Measurements from ENCODE around the gene SIK2. TPM values are rescaled to one million over a fixed set of nuclear protein-coding genes. Genes with fewer than 3 reads are reported as not detected.

Gene SIK2
- polyA plus RNA-seq, 1 experiment, result 23.4 TPM

- no peak for TF ChIP-seq CTCF (IDR thresholded peaks at IDR 0.05; ENCODE audit: low read depth, low read length)
- H3K9me3 ChIP-seq (ENCODE audit: control insufficient read depth, insufficient read depth, low read length), result no peaks in the 10 kb centered on the region
- peak overlapping the region; percentile 100 for H3K27ac ChIP-seq (ENCODE audit: low read depth, low read length)
- peak; percentile 68 for DNase-seq (ENCODE audit: low read depth, low spot score)
- POLR2A ChIA-PET, result interaction anchor here (0.5 to 1.9 kb wide), 6 partner anchors 34 to 1451 kb away, joined by 3 to 5 read pairs (median 4); no protein-coding TSS in a partner anchor
- H3K4me3 ChIP-seq (ENCODE audit: low read depth, low read length), result no peak overlapping the region
- CTCF ChIA-PET, result interaction anchor here (0.7 to 2.3 kb wide), 5 partner anchors 35 to 171 kb away, joined by 3 to 8 read pairs (median 3); no protein-coding TSS in a partner anchor
- no peaks in the 10 kb centered on the region for H3K27me3 ChIP-seq (ENCODE audit: control insufficient read depth, insufficient read depth, low read length)
Observed at GRCh38 chr11:111733016-111733415, 130.8 kb downstream of the SIK2 start.

GRCh38 chr11:111733611-111734088, 131.4 kb downstream of the SIK2 start:
- H3K4me3 ChIP-seq (ENCODE audit: low read depth, low read length), result no peak overlapping the region
- no peak for TF ChIP-seq CTCF (IDR thresholded peaks at IDR 0.05; ENCODE audit: low read depth, low read length)
- H3K27ac ChIP-seq (ENCODE audit: low read depth, low read length), result peak overlapping the region; percentile 100
- POLR2A ChIA-PET, result interaction anchor here (0.5 to 1.9 kb wide), 6 partner anchors 33 to 1452 kb away, joined by 3 to 5 read pairs (median 4); no protein-coding TSS in a partner anchor
- no peak for DNase-seq (ENCODE audit: low read depth, low spot score)
- H3K27me3 ChIP-seq (ENCODE audit: control insufficient read depth, insufficient read depth, low read length), result no peaks in the 10 kb centered on the region
- H3K9me3 ChIP-seq (ENCODE audit: control insufficient read depth, insufficient read depth, low read length), result no peaks in the 10 kb centered on the region
- CTCF ChIA-PET, result interaction anchor here (0.7 to 2.3 kb wide), 5 partner anchors 36 to 172 kb away, joined by 3 to 8 read pairs (median 3); no protein-coding TSS in a partner anchor

- no peaks in the 10 kb centered on the region for H3K27me3 ChIP-seq (ENCODE audit: control insufficient read depth, insufficient read depth, low read length)
- DNase-seq (ENCODE audit: low read depth, low spot score), result no peak
- TF ChIP-seq CTCF (IDR thresholded peaks at IDR 0.05; ENCODE audit: low read depth, low read length), result no peak
- no peaks in the 10 kb centered on the region for H3K9me3 ChIP-seq (ENCODE audit: control insufficient read depth, insufficient read depth, low read length)
- H3K27ac ChIP-seq (ENCODE audit: low read depth, low read length), result peak overlapping the region; percentile 100
- H3K4me3 ChIP-seq (ENCODE audit: low read depth, low read length), result no peak overlapping the region
- ChIA-PET POLR2A (interaction anchor here (0.6 to 1.3 kb wide), 3 partner anchors 9 to 122 kb away, joined by 3 to 6 read pairs (median 3); no protein-coding TSS in a partner anchor), CTCF (interaction anchor here (1.0 to 2.3 kb wide), 3 partner anchors 43 to 173 kb away, joined by 3 to 8 read pairs (median 6); no protein-coding TSS in a partner anchor)
Observed at GRCh38 chr11:111734101-111734953, 132.1 kb downstream of the SIK2 start.

- Histone ChIP-seq H3K27me3 (ENCODE audit: control insufficient read depth, insufficient read depth, low read length) (no peaks in the 10 kb centered on the region), H3K9me3 (ENCODE audit: control insufficient read depth, insufficient read depth, low read length) (no peaks in the 10 kb centered on the region), H3K27ac (ENCODE audit: low read depth, low read length) (peak overlapping the region; percentile 100), H3K4me3 (ENCODE audit: low read depth, low read length) (no peak overlapping the region)
- POLR2A ChIA-PET, result interaction anchor here (0.6 to 1.3 kb wide), 3 partner anchors 8 to 123 kb away, joined by 3 to 6 read pairs (median 3); no protein-coding TSS in a partner anchor
- no peak for DNase-seq (ENCODE audit: low read depth, low spot score)
- TF ChIP-seq CTCF (IDR thresholded peaks at IDR 0.05; ENCODE audit: low read depth, low read length), result no peak
- CTCF ChIA-PET, result interaction anchor here (1.0 kb wide), 1 partner anchor 131 kb away, joined by 6 read pairs; no protein-coding TSS in a partner anchor
Observed at GRCh38 chr11:111734954-111735261, 132.7 kb downstream of the SIK2 start.
